Testis (tissue), 5 donors: Measurements from ENCODE around the gene RMND1. TPM values are rescaled to one million over a fixed set of nuclear protein-coding genes. Genes with fewer than 3 reads are reported as not detected.

Source experiments
- DNase-seq: peaks from one replicate; pipeline ENCODE4 v3.0.0-alpha.2; 2019
- H3K27ac ChIP-seq, 2 donors: fragments of 200-600 bp; sonication (generic); one replicate each; pipeline ENCODE4 v1.5.1; 2019
- H3K27me3 ChIP-seq: fragments of 200-600 bp; sonication (generic); one replicate; pipeline ENCODE4 v1.5.1; 2019
- H3K36me3 ChIP-seq: fragments of 200-600 bp; sonication (generic); one replicate; pipeline ENCODE4 v1.5.1; 2017; ENCODE audit warnings: low read depth; ENCODE audit errors: missing control alignments
- H3K4me1 ChIP-seq: fragments of 200-600 bp; sonication (generic); one replicate; pipeline ENCODE4 v1.5.1; 2019
- H3K4me3 ChIP-seq, 2 donors: fragments of 200-600 bp; sonication (generic); one replicate each; pipeline ENCODE4 v1.5.1; 2017 to 2019
- H3K9me3 ChIP-seq: fragments of 200-600 bp; sonication (generic); one replicate; pipeline ENCODE4 v1.5.1; 2017
- CTCF ChIP-seq, 3 experiments: fragments of 450-650 bp in 2 of 3; fragments of 200-600 bp in 1 of 3; sonication (generic) in 1 of 3; IDR thresholded peaks; one replicate each; pipeline ENCODE4 v1.5.1; 2016 to 2019; ENCODE audit warnings: antibody characterized with exemption in 3 of 3, mild to moderate bottlenecking in 2 of 3, moderate library complexity in 1 of 3
- POLR2A ChIP-seq: fragments of 450-650 bp; IDR thresholded peaks from one replicate; pipeline ENCODE4 v1.6.1; 2017; ENCODE audit warnings: antibody characterized with exemption, mild to moderate bottlenecking, moderate library complexity
- whole genome bisulfite sequencing, 2 donors: methylation state at CpG; one replicate each; pipeline ENCODE4 v1.1.5; 2018; 5-methylcytosine and 5-hydroxymethylcytosine counted together
- intact Hi-C: fragments of 100-400 bp; cut with DNase I; formaldehyde crosslinking; loops from one replicate; pipeline ENCODE4 v1.15.1; 2023; ENCODE audit warnings: low total_unique reads
- long read RNA-seq, 2 donors: transcript quantifications; one replicate each; lab custom pipeline, GENCODE V29; 2026
- polyA plus RNA-seq: library from polyadenylated mRNA; stranded (reverse); fragments of 350-450 nt; fragmentation: Illumina TruSeq; extraction: RNeasy Lipid Tissue Mini Kit (QIAGEN cat#74804); gene quantifications from one replicate; pipeline ENCODE4 v1.2.3, GENCODE V29; 2014; ENCODE audit warnings: low read depth, low replicate concordance; ENCODE audit not compliant: insufficient read depth
- total RNA-seq, 2 donors: library from RNA; depleted of rRNA; stranded (reverse); fragments of >200 nt; gene quantifications; one replicate each; pipeline ENCODE4 v1.2.3, GENCODE V29; 2016

The RMND1 gene, protein sequence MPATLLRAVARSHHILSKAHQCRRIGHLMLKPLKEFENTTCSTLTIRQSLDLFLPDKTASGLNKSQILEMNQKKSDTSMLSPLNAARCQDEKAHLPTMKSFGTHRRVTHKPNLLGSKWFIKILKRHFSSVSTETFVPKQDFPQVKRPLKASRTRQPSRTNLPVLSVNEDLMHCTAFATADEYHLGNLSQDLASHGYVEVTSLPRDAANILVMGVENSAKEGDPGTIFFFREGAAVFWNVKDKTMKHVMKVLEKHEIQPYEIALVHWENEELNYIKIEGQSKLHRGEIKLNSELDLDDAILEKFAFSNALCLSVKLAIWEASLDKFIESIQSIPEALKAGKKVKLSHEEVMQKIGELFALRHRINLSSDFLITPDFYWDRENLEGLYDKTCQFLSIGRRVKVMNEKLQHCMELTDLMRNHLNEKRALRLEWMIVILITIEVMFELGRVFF
- total RNA-seq (10 to 100 TPM; 23.8 to 25.0 TPM), polyA plus RNA-seq (16.9 TPM)
- long read RNA-seq, donor 1, transcript RMND1-203 (12 exons, 2,003 nt): major isoform, 10 of 40 reads
- long read RNA-seq, donor 1, partial matches to known transcripts: 24 of 40 reads
- long read RNA-seq, donor 1, other reads (novel, unspliced or antisense): 0 of 40 reads
- long read RNA-seq, donor 2, partial matches to known transcripts: 0 of 6 reads
- long read RNA-seq, donor 2, other reads (novel, unspliced or antisense): 0 of 6 reads

DNA sequence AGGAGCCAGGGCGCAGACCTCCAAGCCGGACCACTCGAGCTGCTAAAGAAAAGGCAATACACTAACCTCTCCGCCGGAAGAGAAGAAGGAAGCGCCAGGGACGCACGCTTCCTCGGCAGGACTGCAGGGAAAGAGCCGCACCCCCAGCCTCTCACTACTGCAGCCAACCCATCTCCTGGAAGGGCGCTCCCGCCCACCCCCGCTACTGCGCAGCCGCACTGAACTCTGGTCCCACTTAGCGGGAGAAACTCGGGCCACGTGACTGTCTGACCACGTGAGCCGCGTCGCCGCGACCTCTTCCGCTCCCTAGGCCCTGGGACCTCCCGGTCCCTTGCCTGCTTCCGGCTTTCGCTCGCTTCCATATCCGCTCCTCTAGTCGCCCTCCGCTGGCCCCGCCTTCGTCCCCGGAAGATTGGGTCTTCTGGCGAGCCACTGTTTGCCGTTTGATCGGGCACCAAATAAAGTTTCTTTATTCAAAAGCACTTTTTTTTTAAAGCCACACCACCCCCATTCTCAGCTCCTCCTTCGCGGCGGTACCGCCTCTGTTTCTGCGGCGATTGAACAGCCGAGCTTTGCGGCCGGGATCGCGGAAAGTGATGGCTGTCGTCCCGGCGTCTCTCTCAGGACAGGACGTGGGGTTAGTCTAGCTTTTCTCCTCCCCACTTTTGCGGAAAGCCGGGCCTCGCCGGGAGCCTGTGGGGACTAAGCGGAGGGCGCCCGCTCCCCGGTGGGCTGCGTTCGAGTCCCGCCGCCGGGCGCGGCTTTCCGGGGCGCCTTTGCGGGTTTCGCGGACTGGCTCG is at the start of gene RMND1:
TSS of gene RMND1 (minus strand) at position 177 of the 800 bp plus-strand sequence. CDS start 6,315 bp downstream, outside the sequence.
- H3K4me3 ChIP-seq: peak within 1 kb of the TSS; percentile 76 to 86
- H3K27me3 ChIP-seq: no peaks in the 10 kb centered on the region
- intact Hi-C loops: no loop called here
- peak; percentile 100 for DNase-seq
- peak within 1 kb of the TSS; percentile 85 to 92 for H3K27ac ChIP-seq
- no peaks in the 10 kb centered on the region for H3K36me3 ChIP-seq
- peaks cover 17% of the 10 kb centered on the region for H3K4me1 ChIP-seq
- no peaks in the 10 kb centered on the region for H3K9me3 ChIP-seq
- peak in 1 of 3 experiments; percentile 1 for TF ChIP-seq CTCF (IDR thresholded peaks at IDR 0.05)
- TF ChIP-seq POLR2A: no peak
- 0% methylated on average over 57 to 72 of the region's 74 CpGs for WGBS, 2 donors

- Histone ChIP-seq H3K27me3 (no peaks in the 10 kb centered on the region), H3K4me3 (no peak overlapping the region), H3K27ac (no peak overlapping the region), H3K9me3 (no peaks in the 10 kb centered on the region), H3K4me1 (no peaks in the 10 kb centered on the region), H3K36me3 (no peaks in the 10 kb centered on the region)
- no peak for TF ChIP-seq CTCF (IDR thresholded peaks at IDR 0.05)
- TF ChIP-seq POLR2A: no peak
- DNase-seq: no peak
- intact Hi-C loops: no loop called here
- WGBS, 2 donors: 54 to 77% methylated on average over 4 to 5 of the region's 5 CpGs
Measured at GRCh38 chr6:151499551-151499950, 47.6 kb upstream of the RMND1 start.

- H3K4me1 ChIP-seq: peaks cover 3% of the 10 kb centered on the region
- no peaks in the 10 kb centered on the region for H3K36me3 ChIP-seq
- no peaks in the 10 kb centered on the region for H3K27me3 ChIP-seq
- 93% methylated on average over 1 of the region's 1 CpG for WGBS, 2 donors
- H3K4me3 ChIP-seq: no peak overlapping the region
- DNase-seq: no peak
- no peaks in the 10 kb centered on the region for H3K9me3 ChIP-seq
- intact Hi-C loops: no loop called here
- no peak overlapping the region for H3K27ac ChIP-seq
- TF ChIP-seq CTCF (IDR thresholded peaks at IDR 0.05) (no peak), POLR2A (no peak)
Measured at GRCh38 chr6:151498327-151498726, 46.4 kb upstream of the RMND1 start.

DNA sequence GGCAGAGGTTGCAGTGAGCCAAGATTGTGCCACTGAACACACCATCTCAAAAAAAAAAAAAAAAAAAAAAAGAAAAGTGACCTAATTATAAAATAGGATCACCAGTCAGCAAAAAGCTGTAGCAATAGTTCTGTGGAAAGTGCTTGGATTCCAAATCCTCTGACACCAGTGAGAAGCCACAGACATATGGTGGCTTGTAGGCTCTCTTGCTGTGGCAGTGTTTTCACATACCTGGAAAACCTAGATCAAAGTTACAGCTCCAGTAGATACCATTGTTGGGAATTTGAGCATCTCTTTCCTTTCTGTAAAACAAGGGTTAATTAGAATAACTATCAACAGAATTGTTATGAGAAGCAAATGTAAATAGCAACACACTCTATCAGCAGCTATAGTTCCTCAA is 46.0 kb upstream of the RMND1 start:
- DNase-seq: no peak
- peaks cover 7% of the 10 kb centered on the region for H3K4me1 ChIP-seq
- no peaks in the 10 kb centered on the region for H3K9me3 ChIP-seq
- intact Hi-C loops: no loop called here
- TF ChIP-seq POLR2A (no peak), CTCF (IDR thresholded peaks at IDR 0.05) (no peak)
- no peak overlapping the region for H3K27ac ChIP-seq
- no peak overlapping the region for H3K4me3 ChIP-seq
- no peaks in the 10 kb centered on the region for H3K36me3 ChIP-seq
- no peaks in the 10 kb centered on the region for H3K27me3 ChIP-seq
